ENCODE results near the gene B9D2.
A peak's percentile ranks its signal among the peaks of the same experiment; 100 is the strongest.

B9D2 gene

GRCh38 chr19:41344162-41344561 is 19.8 kb downstream of the B9D2 start:
- H3K9me3 ChIP-seq (ENCODE audit: control insufficient read depth, insufficient read depth, low read length): no peaks in the 10 kb centered on the region
- no CpG with 5 or more reads among the region's 2 CpGs for WGBS (ENCODE audit: insufficient coverage, insufficient read length)
- H3K27ac ChIP-seq (ENCODE audit: low read length): no peak overlapping the region
- H3K4me3 ChIP-seq (ENCODE audit: low read length): no peak overlapping the region
- H3K27me3 ChIP-seq (ENCODE audit: control insufficient read depth, insufficient read depth, low read length): no peaks in the 10 kb centered on the region
- H3K4me1 ChIP-seq (ENCODE audit: control insufficient read depth, insufficient read depth, low read length): 0 out of 2 replicates have a peak, but pooled peaks cover 1% of the 10 kb centered on the region
- H3K36me3 ChIP-seq (ENCODE audit: control insufficient read depth, insufficient read depth, low read length): no peaks in the 10 kb centered on the region
- DNase-seq (ENCODE audit: low read depth, low spot score): no peak

DNA sequence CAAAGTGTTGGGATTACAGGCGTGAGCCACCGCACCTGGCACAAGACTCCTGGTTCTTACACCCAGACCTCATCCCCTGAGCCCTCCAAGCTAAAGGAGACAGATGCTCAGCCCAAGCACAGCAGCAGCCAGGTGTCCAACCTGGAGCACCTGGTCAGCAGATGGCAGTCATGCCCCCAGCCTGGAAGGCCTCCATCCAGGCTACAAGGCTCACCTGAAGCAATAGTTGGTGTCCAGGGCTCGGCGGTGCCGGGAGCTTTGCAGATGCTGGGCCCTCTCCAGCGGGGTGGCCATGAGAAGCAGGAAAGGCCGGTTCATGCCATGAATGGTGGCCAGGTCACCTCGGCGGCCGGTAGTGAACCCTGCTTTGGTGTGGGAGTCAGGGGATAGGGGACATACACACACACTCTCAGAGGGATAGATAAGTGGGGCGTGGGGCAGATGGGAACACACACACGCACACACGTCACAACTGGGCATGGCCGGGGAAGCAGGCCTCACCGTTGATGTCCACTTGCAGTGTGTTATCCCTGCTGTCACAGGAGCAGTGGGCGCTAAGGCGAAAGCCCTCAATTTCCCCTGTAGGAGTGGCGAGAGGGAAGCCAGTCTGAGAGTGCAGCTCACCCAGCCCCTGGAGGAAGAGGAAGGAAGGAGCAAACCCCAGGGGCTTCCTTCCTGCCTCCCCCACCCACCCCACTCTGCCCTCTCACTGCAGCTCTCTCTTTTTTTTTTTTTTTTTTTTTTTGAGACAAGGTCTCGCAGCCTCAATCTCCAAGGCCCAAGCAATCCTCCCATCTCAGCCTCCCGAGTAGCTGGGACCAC is 22.1 kb downstream of the B9D2 start:
- no peak for DNase-seq (ENCODE audit: low read depth, low spot score)
- WGBS (ENCODE audit: insufficient coverage, insufficient read length): no CpG with 5 or more reads among the region's 20 CpGs
- no peaks in the 10 kb centered on the region for H3K27me3 ChIP-seq (ENCODE audit: control insufficient read depth, insufficient read depth, low read length)
- no peaks in the 10 kb centered on the region for H3K36me3 ChIP-seq (ENCODE audit: control insufficient read depth, insufficient read depth, low read length)
- 0 out of 2 replicates have a peak, but pooled peaks cover 1% of the 10 kb centered on the region for H3K4me1 ChIP-seq (ENCODE audit: control insufficient read depth, insufficient read depth, low read length)
- no peak overlapping the region for H3K4me3 ChIP-seq (ENCODE audit: low read length)
- no peak overlapping the region for H3K27ac ChIP-seq (ENCODE audit: low read length)
- no peaks in the 10 kb centered on the region for H3K9me3 ChIP-seq (ENCODE audit: control insufficient read depth, insufficient read depth, low read length)

GRCh38 chr19:41339936-41340335 is 24.0 kb downstream of the B9D2 start:
- Histone ChIP-seq H3K27me3 (ENCODE audit: control insufficient read depth, insufficient read depth, low read length) (no peaks in the 10 kb centered on the region), H3K9me3 (ENCODE audit: control insufficient read depth, insufficient read depth, low read length) (no peaks in the 10 kb centered on the region), H3K4me1 (ENCODE audit: control insufficient read depth, insufficient read depth, low read length) (0 out of 2 replicates have a peak, but pooled peaks cover 1% of the 10 kb centered on the region), H3K36me3 (ENCODE audit: control insufficient read depth, insufficient read depth, low read length) (no peaks in the 10 kb centered on the region), H3K4me3 (ENCODE audit: low read length) (no peak overlapping the region), H3K27ac (ENCODE audit: low read length) (no peak overlapping the region)
- no CpG with 5 or more reads among the region's 5 CpGs for WGBS (ENCODE audit: insufficient coverage, insufficient read length)
- no peak for DNase-seq (ENCODE audit: low read depth, low spot score)

- H3K4me3 ChIP-seq (ENCODE audit: low read length): no peak overlapping the region
- no peaks in the 10 kb centered on the region for H3K27me3 ChIP-seq (ENCODE audit: control insufficient read depth, insufficient read depth, low read length)
- H3K4me1 ChIP-seq (ENCODE audit: control insufficient read depth, insufficient read depth, low read length): no peaks in the 10 kb centered on the region
- no peak for DNase-seq (ENCODE audit: low read depth, low spot score)
- no peaks in the 10 kb centered on the region for H3K9me3 ChIP-seq (ENCODE audit: control insufficient read depth, insufficient read depth, low read length)
- no peaks in the 10 kb centered on the region for H3K36me3 ChIP-seq (ENCODE audit: control insufficient read depth, insufficient read depth, low read length)
- no CpG with 5 or more reads among the region's 10 CpGs for WGBS (ENCODE audit: insufficient coverage, insufficient read length)
- H3K27ac ChIP-seq (ENCODE audit: low read length): no peak overlapping the region
These were observed 28.5 kb downstream of the B9D2 start for GRCh38 chr19:41335467-41335866.

DNA sequence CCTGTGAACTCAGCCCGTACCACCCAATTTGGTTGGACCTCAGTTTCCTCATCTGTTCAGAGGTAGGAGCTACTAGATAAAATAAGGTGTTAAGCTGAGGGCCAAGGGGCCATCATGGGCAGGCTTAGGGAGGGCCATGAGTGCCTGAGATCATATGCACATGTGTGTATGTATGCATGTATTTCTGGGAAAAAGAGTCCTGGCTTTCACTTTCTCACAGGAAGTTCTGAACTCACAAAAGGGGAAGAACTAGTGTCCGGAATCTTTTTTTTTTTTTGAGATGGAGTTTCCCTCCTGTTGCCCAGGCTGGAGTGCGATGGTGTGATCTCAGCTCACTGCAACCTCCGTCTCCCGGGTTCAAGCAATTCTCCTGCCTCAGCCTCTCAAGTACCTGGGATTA is 29.2 kb downstream of the B9D2 start:
- DNase-seq (ENCODE audit: low read depth, low spot score): no peak
- H3K27me3 ChIP-seq (ENCODE audit: control insufficient read depth, insufficient read depth, low read length): no peaks in the 10 kb centered on the region
- H3K4me3 ChIP-seq (ENCODE audit: low read length): no peak overlapping the region
- H3K27ac ChIP-seq (ENCODE audit: low read length): no peak overlapping the region
- no peaks in the 10 kb centered on the region for H3K4me1 ChIP-seq (ENCODE audit: control insufficient read depth, insufficient read depth, low read length)
- H3K36me3 ChIP-seq (ENCODE audit: control insufficient read depth, insufficient read depth, low read length): no peaks in the 10 kb centered on the region
- no CpG with 5 or more reads among the region's 5 CpGs for WGBS (ENCODE audit: insufficient coverage, insufficient read length)
- no peaks in the 10 kb centered on the region for H3K9me3 ChIP-seq (ENCODE audit: control insufficient read depth, insufficient read depth, low read length)

DNA sequence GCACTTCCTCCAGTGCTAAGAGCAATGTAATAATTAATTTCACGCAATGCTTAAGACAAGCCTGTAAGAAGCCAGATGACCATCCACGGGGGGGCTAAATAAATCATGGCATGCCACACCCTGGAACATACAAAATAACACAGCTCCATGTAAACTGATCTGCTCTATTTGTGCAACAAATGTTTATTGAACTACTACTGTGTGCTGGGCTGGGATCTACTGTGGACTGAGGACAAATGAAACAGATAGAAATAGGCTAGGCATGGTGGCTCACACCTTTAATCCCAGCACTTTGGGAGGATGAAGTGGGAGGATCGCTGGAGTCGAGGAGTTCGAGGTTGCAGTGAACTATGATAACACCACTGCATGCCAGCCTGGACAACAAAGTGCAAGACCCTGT is 31.5 kb downstream of the B9D2 start:
- no CpG with 5 or more reads among the region's 5 CpGs for WGBS (ENCODE audit: insufficient coverage, insufficient read length)
- no peak for DNase-seq (ENCODE audit: low read depth, low spot score)
- H3K9me3 ChIP-seq (ENCODE audit: control insufficient read depth, insufficient read depth, low read length): no peaks in the 10 kb centered on the region
- H3K27me3 ChIP-seq (ENCODE audit: control insufficient read depth, insufficient read depth, low read length): no peaks in the 10 kb centered on the region
- no peak overlapping the region for H3K4me3 ChIP-seq (ENCODE audit: low read length)
- H3K4me1 ChIP-seq (ENCODE audit: control insufficient read depth, insufficient read depth, low read length): peaks cover 5% of the 10 kb centered on the region
- no peak overlapping the region for H3K27ac ChIP-seq (ENCODE audit: low read length)
- no peaks in the 10 kb centered on the region for H3K36me3 ChIP-seq (ENCODE audit: control insufficient read depth, insufficient read depth, low read length)

- Histone ChIP-seq H3K9me3 (ENCODE audit: control insufficient read depth, insufficient read depth, low read length) (no peaks in the 10 kb centered on the region), H3K27ac (ENCODE audit: low read length) (no peak overlapping the region), H3K27me3 (ENCODE audit: control insufficient read depth, insufficient read depth, low read length) (no peaks in the 10 kb centered on the region), H3K4me3 (ENCODE audit: low read length) (no peak overlapping the region), H3K36me3 (ENCODE audit: control insufficient read depth, insufficient read depth, low read length) (no peaks in the 10 kb centered on the region), H3K4me1 (ENCODE audit: control insufficient read depth, insufficient read depth, low read length) (peaks cover 9% of the 10 kb centered on the region)
- DNase-seq (ENCODE audit: low read depth, low spot score): no peak
- 100% methylated on average over 1 of the region's 16 CpGs for WGBS (ENCODE audit: insufficient coverage, insufficient read length)
These were observed 31.9 kb downstream of the B9D2 start for GRCh38 chr19:41332000-41332399.

GRCh38 chr19:41330946-41331678 is 32.8 kb downstream of the B9D2 start:
- Histone ChIP-seq H3K4me1 (ENCODE audit: control insufficient read depth, insufficient read depth, low read length) (peaks cover 13% of the 10 kb centered on the region), H3K9me3 (ENCODE audit: control insufficient read depth, insufficient read depth, low read length) (no peaks in the 10 kb centered on the region), H3K4me3 (ENCODE audit: low read length) (peak overlapping the region; percentile 30; the same call in 1 of the 2 replicates), H3K27me3 (ENCODE audit: control insufficient read depth, insufficient read depth, low read length) (no peaks in the 10 kb centered on the region), H3K27ac (ENCODE audit: low read length) (no peak overlapping the region), H3K36me3 (ENCODE audit: control insufficient read depth, insufficient read depth, low read length) (no peaks in the 10 kb centered on the region)
- no peak for DNase-seq (ENCODE audit: low read depth, low spot score)
- WGBS (ENCODE audit: insufficient coverage, insufficient read length): no CpG with 5 or more reads among the region's 47 CpGs

DNA sequence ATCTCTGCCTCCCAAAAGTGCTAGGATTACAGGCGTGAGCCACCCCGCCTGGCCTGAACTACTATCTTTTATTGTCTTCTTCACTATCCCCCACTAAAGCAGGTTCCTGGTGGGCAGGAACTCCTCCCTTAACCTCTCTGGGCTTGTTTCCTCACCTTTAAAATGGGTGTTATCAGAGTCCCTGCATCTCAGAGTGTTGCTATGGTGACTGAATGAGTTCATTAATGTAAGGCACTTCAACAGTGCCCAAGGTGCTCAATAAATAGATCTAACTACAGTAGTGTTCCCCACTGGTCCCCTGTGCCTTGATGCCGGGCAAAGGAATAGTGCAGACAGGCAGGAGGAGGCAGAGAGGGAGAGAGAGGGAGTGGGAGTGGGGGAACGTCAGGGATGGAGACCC is 33.5 kb downstream of the B9D2 start:
- no peaks in the 10 kb centered on the region for H3K27me3 ChIP-seq (ENCODE audit: control insufficient read depth, insufficient read depth, low read length)
- DNase-seq (ENCODE audit: low read depth, low spot score): no peak
- peaks cover 15% of the 10 kb centered on the region for H3K4me1 ChIP-seq (ENCODE audit: control insufficient read depth, insufficient read depth, low read length)
- H3K27ac ChIP-seq (ENCODE audit: low read length): no peak overlapping the region
- H3K36me3 ChIP-seq (ENCODE audit: control insufficient read depth, insufficient read depth, low read length): no peaks in the 10 kb centered on the region
- no CpG with 5 or more reads among the region's 4 CpGs for WGBS (ENCODE audit: insufficient coverage, insufficient read length)
- H3K9me3 ChIP-seq (ENCODE audit: control insufficient read depth, insufficient read depth, low read length): no peaks in the 10 kb centered on the region
- H3K4me3 ChIP-seq (ENCODE audit: low read length): no peak overlapping the region

- no CpG with 5 or more reads among the region's 1 CpG for WGBS (ENCODE audit: insufficient coverage, insufficient read length)
- Histone ChIP-seq H3K27ac (ENCODE audit: low read length) (no peak overlapping the region), H3K9me3 (ENCODE audit: control insufficient read depth, insufficient read depth, low read length) (no peaks in the 10 kb centered on the region), H3K36me3 (ENCODE audit: control insufficient read depth, insufficient read depth, low read length) (no peaks in the 10 kb centered on the region), H3K4me1 (ENCODE audit: control insufficient read depth, insufficient read depth, low read length) (peaks cover 19% of the 10 kb centered on the region), H3K4me3 (ENCODE audit: low read length) (no peak overlapping the region), H3K27me3 (ENCODE audit: control insufficient read depth, insufficient read depth, low read length) (no peaks in the 10 kb centered on the region)
- no peak for DNase-seq (ENCODE audit: low read depth, low spot score)
These were observed 35.1 kb downstream of the B9D2 start for GRCh38 chr19:41328842-41329225.
